Uterus (tissue), 2 donors: ENCODE data around the gene BARHL1.

Experiments
- CTCF ChIP-seq, 4 experiments: fragments of 200-600 bp in 2 of 4; fragments of 450-650 bp in 2 of 4; sonication (generic) in 2 of 4; IDR thresholded peaks; one replicate each; pipeline ENCODE4 v1.5.1; 2016 to 2019; ENCODE audit warnings: antibody characterized with exemption in 4 of 4, mild to moderate bottlenecking in 2 of 4, moderate library complexity in 1 of 4
- POLR2A ChIP-seq, 2 donors: fragments of 450-650 bp; IDR thresholded peaks; one replicate each; pipeline ENCODE4 v1.6.1; 2016; ENCODE audit warnings: antibody characterized with exemption in 2 of 2, mild to moderate bottlenecking in 1 of 2, moderate library complexity in 1 of 2

- TF ChIP-seq POLR2A (IDR thresholded peaks at IDR 0.05) (no peak), CTCF (IDR thresholded peaks at IDR 0.05) (no peak)
These were observed 25.7 kb upstream of the BARHL1 start for GRCh38 chr9:132556714-132557113.
